ENCODE measurements around the gene ITFG2.

- TF ChIP-seq CTCF (IDR thresholded peaks at IDR 0.05; ENCODE audit: low read depth, low read length) = no peak
- TF ChIP-seq EZH2phosphoT487 (IDR thresholded peaks at IDR 0.05; ENCODE audit: low read depth) = no peak
Observed at GRCh38 chr12:2792671-2793500, 19.6 kb upstream of the ITFG2 start.

Data from OCI-LY3 (cell line).